GM23248 (cell line): ENCODE results near the gene POGK. TPM values are rescaled to one million over a fixed set of nuclear protein-coding genes. Genes with fewer than 3 reads are reported as not detected.

Experiments used
- DNase-seq: peaks from one replicate; pipeline ENCODE4 v3.0.0-alpha.2; 2015
- H2AFZ ChIP-seq: fragments of 200-600 bp; sonication (generic); 2 replicates; pipeline ENCODE4 v1.6.1; 2016; ENCODE audit warnings: antibody characterized with exemption
- H3F3A ChIP-seq: fragments of 200-600 bp; sonication (generic); 2 replicates; pipeline ENCODE4 v1.6.1; 2016; ENCODE audit warnings: mild to moderate bottlenecking, antibody characterized with exemption, mixed run types; ENCODE audit not compliant: insufficient read depth
- H3K27ac ChIP-seq: fragments of 200-600 bp; sonication (generic); 2 replicates; pipeline ENCODE4 v1.5.1; 2016; ENCODE audit warnings: mild to moderate bottlenecking
- H3K27me3 ChIP-seq: fragments of 200-600 bp; sonication (generic); replicated peaks from 2 replicates; pipeline ENCODE4 v1.6.1; 2016; ENCODE audit warnings: mild to moderate bottlenecking; ENCODE audit not compliant: insufficient read depth
- H3K36me3 ChIP-seq: fragments of 200-600 bp; sonication (generic); 2 replicates; pipeline ENCODE4 v1.6.1; 2016; ENCODE audit warnings: low read depth, mild to moderate bottlenecking
- H3K4me1 ChIP-seq: fragments of 200-600 bp; sonication (generic); 2 replicates; pipeline ENCODE4 v1.6.1; 2016; ENCODE audit warnings: mild to moderate bottlenecking; ENCODE audit not compliant: insufficient read depth
- H3K4me2 ChIP-seq: fragments of 200-600 bp; sonication (generic); one replicate; pipeline ENCODE4 v1.6.1; 2016; ENCODE audit warnings: mild to moderate bottlenecking; ENCODE audit not compliant: unreplicated experiment
- H3K4me3 ChIP-seq: fragments of 200-600 bp; sonication (generic); 2 replicates; pipeline ENCODE4 v1.5.1; 2016; ENCODE audit warnings: mild to moderate bottlenecking
- H3K79me2 ChIP-seq: fragments of 200-600 bp; sonication (generic); 2 replicates; pipeline ENCODE4 v1.6.1; 2016; ENCODE audit warnings: mild to moderate bottlenecking; ENCODE audit not compliant: insufficient read depth
- H3K9ac ChIP-seq: fragments of 200-600 bp; sonication (generic); 2 replicates; pipeline ENCODE4 v1.6.1; 2016; ENCODE audit warnings: mild to moderate bottlenecking
- H3K9me2 ChIP-seq: fragments of 200-600 bp; sonication (generic); 2 replicates; pipeline ENCODE4 v1.6.1; 2016; ENCODE audit warnings: mixed run types, mild to moderate bottlenecking, moderate library complexity; ENCODE audit not compliant: insufficient read depth
- H3K9me3 ChIP-seq: fragments of 200-600 bp; sonication (generic); one replicate; pipeline ENCODE4 v1.6.1; 2017; ENCODE audit warnings: low read depth
- H4K20me1 ChIP-seq: fragments of 200-600 bp; sonication (generic); 2 replicates; pipeline ENCODE4 v1.6.0; 2016; ENCODE audit not compliant: insufficient read depth
- EZH2 ChIP-seq: fragments of 200-600 bp; sonication (generic); IDR thresholded peaks from 2 replicates; pipeline ENCODE4 v1.6.1; 2018; ENCODE audit warnings: antibody characterized with exemption, mild to moderate bottlenecking; ENCODE audit not compliant: insufficient read depth, poor library complexity, severe bottlenecking
- EZH2phosphoT487 ChIP-seq: fragments of 200-600 bp; sonication (generic); IDR thresholded peaks from 2 replicates; pipeline ENCODE4 v1.6.1; 2018; ENCODE audit warnings: antibody characterized with exemption, moderate library complexity, mild to moderate bottlenecking, low read depth; ENCODE audit not compliant: insufficient read depth
- WGBS, 2 experiments: methylation state at CpG; one replicate each; pipeline ENCODE4 v1.1.6; 2015 to 2017; ENCODE audit warnings: low lambda C conversion rate in 2 of 2, low coverage in 1 of 2; ENCODE audit errors: missing lambda C conversion rate in 2 of 2; 5-methylcytosine and 5-hydroxymethylcytosine counted together
- in situ Hi-C: fragments of 300-500 bp; cut with MboI; formaldehyde crosslinking; loops from 2 replicates; pipeline ENCODE4 v1.15.0; 2020
- polyA plus RNA-seq: library from polyadenylated mRNA; unstranded; fragments of >200 nt; fragmentation: Nextera tagmentation; extraction: Ambion mirVana; gene quantifications from 2 replicates; pipeline ENCODE4 v1.2.1, GENCODE V29; 2016
- total RNA-seq: library from RNA; depleted of rRNA; stranded (reverse); fragments of >200 nt; shearing (Covaris generic); gene quantifications from 2 replicates; pipeline ENCODE4 v1.2.3, GENCODE V29; 2014

POGK gene
- total and polyA plus RNA-seq, 2 experiments from 2014 or later = 10.6 to 26.9 TPM

DNA sequence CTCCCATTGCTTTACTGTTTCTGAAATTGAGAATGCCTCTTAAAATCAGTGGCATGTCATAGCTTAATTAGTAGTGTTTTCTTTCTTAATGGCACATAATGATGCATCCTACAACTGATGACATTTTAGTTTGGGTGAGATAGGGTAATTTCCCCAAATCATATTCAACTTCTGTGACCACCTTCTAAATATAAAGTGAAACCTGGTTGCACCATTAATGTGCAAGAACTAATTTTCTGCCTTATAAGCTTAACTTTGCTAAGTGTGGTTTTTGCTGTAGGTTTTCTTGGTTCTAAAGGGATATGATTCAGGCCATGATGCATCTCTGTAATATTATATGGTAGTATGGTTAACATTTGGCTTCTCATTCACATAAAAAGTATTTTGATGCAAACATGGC is 8.9 kb downstream of the POGK start:
- H3F3A ChIP-seq = peaks cover 22% of the 10 kb centered on the region; the same call in 1 of the 2 replicates
- no peak overlapping the region for H3K27ac ChIP-seq
- peaks cover 77% of the 10 kb centered on the region for H3K79me2 ChIP-seq
- no peaks in the 10 kb centered on the region for H3K9me2 ChIP-seq
- no peaks in the 10 kb centered on the region for H3K27me3 ChIP-seq
- no peak overlapping the region for H3K4me2 ChIP-seq
- in situ Hi-C loops = loop anchor here (25.0 kb wide), 1 partner anchor 1111 kb away; no protein-coding TSS in a partner anchor
- no peaks in the 10 kb centered on the region; the same call in 1 of the 2 replicates for H4K20me1 ChIP-seq
- H3K9ac ChIP-seq = no peak overlapping the region
- DNase-seq = peak; percentile 13
- H3K36me3 ChIP-seq = peaks cover 66% of the 10 kb centered on the region
- H3K4me1 ChIP-seq = peaks cover 9% of the 10 kb centered on the region
- TF ChIP-seq EZH2 (no peak), EZH2phosphoT487 (no peak)
- H3K4me3 ChIP-seq = no peak overlapping the region
- H2AFZ ChIP-seq = no peak overlapping the region
- no peaks in the 10 kb centered on the region for H3K9me3 ChIP-seq

DNA sequence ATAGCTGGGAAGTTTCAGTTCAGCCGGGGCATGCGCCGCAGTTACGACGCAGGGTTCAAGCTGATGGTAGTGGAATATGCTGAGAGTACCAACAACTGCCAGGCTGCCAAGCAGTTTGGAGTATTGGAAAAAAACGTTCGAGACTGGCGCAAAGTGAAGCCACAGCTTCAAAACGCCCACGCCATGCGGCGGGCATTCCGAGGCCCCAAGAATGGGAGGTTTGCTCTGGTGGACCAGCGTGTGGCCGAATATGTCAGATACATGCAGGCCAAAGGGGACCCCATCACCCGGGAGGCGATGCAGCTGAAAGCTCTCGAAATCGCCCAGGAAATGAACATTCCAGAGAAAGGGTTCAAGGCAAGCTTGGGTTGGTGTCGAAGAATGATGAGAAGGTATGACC is 9.9 kb downstream of the POGK start:
- Histone ChIP-seq H3K9me3 (no peaks in the 10 kb centered on the region), H3K27me3 (no peaks in the 10 kb centered on the region), H3F3A (peaks cover 17% of the 10 kb centered on the region; the same call in 1 of the 2 replicates), H3K36me3 (peaks cover 69% of the 10 kb centered on the region), H3K4me3 (no peak overlapping the region), H3K4me1 (peaks cover 8% of the 10 kb centered on the region), H3K4me2 (no peak overlapping the region), H2AFZ (no peak overlapping the region), H3K27ac (no peak overlapping the region), H3K9me2 (no peaks in the 10 kb centered on the region), H4K20me1 (no peaks in the 10 kb centered on the region; the same call in 1 of the 2 replicates), H3K9ac (no peak overlapping the region), H3K79me2 (peaks cover 78% of the 10 kb centered on the region)
- no peak for TF ChIP-seq EZH2
- TF ChIP-seq EZH2phosphoT487 = no peak
- 98 to 99% methylated on average over 20 of the region's 20 CpGs for WGBS, 2 experiments
- in situ Hi-C loops = loop anchor here (25.0 kb wide), 1 partner anchor 1112 kb away; no protein-coding TSS in a partner anchor
- no peak for DNase-seq

DNA sequence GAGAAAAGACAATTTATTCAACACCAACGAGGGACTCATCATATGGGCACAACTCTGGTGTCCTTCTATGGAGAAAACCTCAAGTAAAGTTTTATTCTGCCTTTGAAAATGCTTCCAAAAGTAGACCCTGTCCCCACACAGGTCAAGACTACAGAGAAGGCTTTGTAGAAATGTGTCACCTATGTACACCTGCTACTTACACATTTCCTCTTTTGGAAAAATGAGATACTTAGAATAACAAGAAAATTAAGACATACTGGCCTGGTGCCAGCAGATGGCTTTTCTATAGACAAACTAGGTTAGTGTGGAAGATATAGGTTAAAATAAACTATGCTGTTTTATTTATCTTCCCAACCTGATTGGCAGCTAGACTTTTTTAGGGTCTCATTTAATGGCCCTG is 13.6 kb downstream of the POGK start:
- TF ChIP-seq EZH2 = no peak
- TF ChIP-seq EZH2phosphoT487 = no peak
- H4K20me1 ChIP-seq = no peaks in the 10 kb centered on the region

DNA sequence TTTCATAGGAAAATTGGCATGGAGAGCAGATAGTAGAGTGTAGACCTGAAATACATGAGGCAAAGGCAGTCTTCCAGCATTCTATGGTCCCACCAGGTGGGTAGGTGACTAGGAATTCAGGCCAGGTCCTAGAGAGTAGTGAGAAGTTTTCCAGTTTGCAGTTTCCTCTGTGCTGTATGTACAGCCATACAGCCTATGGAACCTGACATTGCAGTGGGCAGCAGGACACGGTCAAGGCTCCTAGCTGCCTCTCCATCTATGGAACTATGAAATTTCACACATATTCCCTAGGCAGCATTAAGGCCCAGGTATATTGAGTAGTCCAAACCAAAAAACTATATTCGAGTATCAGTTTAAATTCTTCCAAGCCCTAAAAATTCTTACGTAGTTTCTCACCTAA is 16.3 kb downstream of the POGK start:
- Histone ChIP-seq H3K79me2 (peaks cover 29% of the 10 kb centered on the region), H4K20me1 (no peaks in the 10 kb centered on the region), H2AFZ (no peak overlapping the region), H3K4me3 (no peak overlapping the region), H3K4me2 (no peak overlapping the region), H3K27ac (no peak overlapping the region), H3K9ac (no peak overlapping the region), H3K4me1 (no peaks in the 10 kb centered on the region), H3K9me2 (no peaks in the 10 kb centered on the region), H3F3A (peaks cover 35% of the 10 kb centered on the region), H3K36me3 (peaks cover 46% of the 10 kb centered on the region), H3K9me3 (no peaks in the 10 kb centered on the region), H3K27me3 (no peaks in the 10 kb centered on the region)
- WGBS, 2 experiments = 81 to 87% methylated on average over 3 of the region's 3 CpGs
- no peak for DNase-seq
- in situ Hi-C loops = no loop called here
- TF ChIP-seq EZH2 (no peak), EZH2phosphoT487 (no peak)

More for the DNA sequence above, 13.6 kb downstream of the POGK start:
- no peak for DNase-seq
- Histone ChIP-seq H3F3A (peaks cover 35% of the 10 kb centered on the region), H2AFZ (no peak overlapping the region), H3K27me3 (no peaks in the 10 kb centered on the region), H3K9me2 (no peaks in the 10 kb centered on the region), H3K4me2 (no peak overlapping the region), H3K9me3 (no peaks in the 10 kb centered on the region), H3K27ac (no peak overlapping the region), H3K4me1 (no peaks in the 10 kb centered on the region), H3K9ac (no peak overlapping the region), H3K79me2 (peaks cover 47% of the 10 kb centered on the region), H3K36me3 (peaks cover 69% of the 10 kb centered on the region), H3K4me3 (no peak overlapping the region)
- 0% methylated on average over 1 of the region's 1 CpG for WGBS, 2 experiments
- in situ Hi-C loops = no loop called here

DNA sequence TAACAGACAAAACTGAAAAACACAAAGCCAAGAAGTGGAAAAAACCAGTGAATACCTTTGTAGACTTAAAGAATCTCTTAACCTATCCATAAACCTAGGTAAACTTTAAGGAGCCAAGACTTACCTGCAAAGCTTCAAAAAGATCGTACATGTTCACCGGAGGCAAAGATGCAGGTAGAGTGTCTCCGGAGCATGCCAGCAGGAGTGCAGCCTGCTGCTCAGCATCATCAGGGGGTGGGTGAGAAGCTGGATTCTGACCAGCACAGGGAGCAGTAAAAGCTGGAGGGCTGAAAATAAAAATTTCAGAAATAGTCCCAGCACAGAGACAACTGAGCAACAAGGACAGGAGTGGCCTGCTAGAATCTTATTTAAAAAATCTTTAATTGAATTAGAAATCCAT is 18.7 kb downstream of the POGK start:
- Histone ChIP-seq H3K9me2 (no peaks in the 10 kb centered on the region), H3K36me3 (peaks cover 42% of the 10 kb centered on the region), H3K27ac (no peak overlapping the region), H3K9ac (no peak overlapping the region), H3F3A (peaks cover 25% of the 10 kb centered on the region), H4K20me1 (no peaks in the 10 kb centered on the region), H3K9me3 (no peaks in the 10 kb centered on the region), H3K4me2 (no peak overlapping the region), H3K27me3 (no peaks in the 10 kb centered on the region), H2AFZ (no peak overlapping the region), H3K4me3 (no peak overlapping the region), H3K4me1 (no peaks in the 10 kb centered on the region), H3K79me2 (peaks cover 11% of the 10 kb centered on the region)
- WGBS, 2 experiments = 91 to 100% methylated on average over 3 of the region's 3 CpGs
- DNase-seq = no peak
- in situ Hi-C loops = no loop called here
- TF ChIP-seq EZH2phosphoT487 (no peak), EZH2 (no peak)
